Measurements from ENCODE around the gene LKAAEAR1.

The LKAAEAR1 gene

GRCh38 chr20:64077876-64078551, 6.2 kb downstream of the LKAAEAR1 start:
- peak; percentile 69 for DNase-seq

GRCh38 chr20:64077541-64077875, 6.7 kb downstream of the LKAAEAR1 start:
- DNase-seq, result no peak

GRCh38 chr20:64077094-64077493, 7.1 kb downstream of the LKAAEAR1 start:
- DNase-seq, result peak; percentile 37

GRCh38 chr20:64076061-64076997, 7.9 kb downstream of the LKAAEAR1 start:
- no peak for DNase-seq

- DNase-seq, result no peak
These were observed 8.6 kb downstream of the LKAAEAR1 start for GRCh38 chr20:64075556-64075955.

- DNase-seq, result no peak
These were observed 9.2 kb downstream of the LKAAEAR1 start for GRCh38 chr20:64074963-64075362.

GRCh38 chr20:64074184-64074789, 9.9 kb downstream of the LKAAEAR1 start:
- DNase-seq, result no peak

GRCh38 chr20:64073476-64074183, 10.6 kb downstream of the LKAAEAR1 start:
- no peak for DNase-seq

- no peak for DNase-seq
These were observed 11.6 kb downstream of the LKAAEAR1 start for GRCh38 chr20:64072498-64073063.

- DNase-seq, result no peak
These were observed 12.6 kb downstream of the LKAAEAR1 start for GRCh38 chr20:64071341-64072332.

GRCh38 chr20:64070244-64070993, 13.8 kb downstream of the LKAAEAR1 start:
- no peak for DNase-seq

GRCh38 chr20:64069614-64070243, 14.5 kb downstream of the LKAAEAR1 start:
- DNase-seq, result no peak

- no peak for DNase-seq
These were observed 15.0 kb downstream of the LKAAEAR1 start for GRCh38 chr20:64069209-64069613.

- no peak for DNase-seq
These were observed 15.6 kb downstream of the LKAAEAR1 start for GRCh38 chr20:64068386-64069208.

GRCh38 chr20:64067733-64068307, 16.4 kb downstream of the LKAAEAR1 start:
- DNase-seq, result no peak

- no peak for DNase-seq
These were observed 17.1 kb downstream of the LKAAEAR1 start for GRCh38 chr20:64067005-64067632.

- peak; percentile 41 for DNase-seq
These were observed 18.2 kb downstream of the LKAAEAR1 start for GRCh38 chr20:64065974-64066343.
